Fibroblast of lung (primary cell): Measurements from ENCODE around the gene METAP2. TPM values are rescaled to one million over a fixed set of nuclear protein-coding genes. Genes with fewer than 3 reads are reported as not detected.
"Not testable (repeated sequence)": the region's sequence is repeated elsewhere in the genome, so short reads cannot be mapped to it uniquely, and the experiment has no call there.

Experiments used
- DNase-seq, 2 donors: peaks; one replicate each; pipeline versions ENCODE4 v3.0.0 to v3.0.0-alpha.2; 2010; ENCODE audit warnings: low read depth in 2 of 2
- H2AFZ ChIP-seq: 2 replicates; pipeline ENCODE4 v1.5.1; 2012; ENCODE audit warnings: low read length, control low read depth, inconsistent platforms
- H3K27ac ChIP-seq: 2 replicates; pipeline ENCODE4 v1.5.1; 2011; ENCODE audit warnings: low read length, control low read depth; ENCODE audit not compliant: insufficient read depth
- H3K27me3 ChIP-seq: 2 replicates; pipeline ENCODE4 v1.5.1; 2011; ENCODE audit warnings: mild to moderate bottlenecking, low read length; ENCODE audit not compliant: control insufficient read depth, insufficient read depth
- H3K36me3 ChIP-seq: 2 replicates; pipeline ENCODE4 v1.5.1; 2011; ENCODE audit warnings: low read length; ENCODE audit not compliant: control insufficient read depth, insufficient read depth
- H3K4me1 ChIP-seq: 2 replicates; pipeline ENCODE4 v1.5.1; 2011; ENCODE audit warnings: low read length; ENCODE audit not compliant: control insufficient read depth, insufficient read depth; ENCODE audit errors: extremely low read depth
- H3K4me2 ChIP-seq: 2 replicates; pipeline ENCODE4 v1.5.1; 2011; ENCODE audit warnings: low read length, control low read depth; ENCODE audit not compliant: insufficient read depth; ENCODE audit errors: extremely low read depth
- H3K4me3 ChIP-seq, 4 experiments: fragments of 200-600 bp in 1 of 4; sonication (generic) in 1 of 4; replicated peaks in 1 of 4; 2 replicates each; pipeline ENCODE4 v1.5.1; 2011 to 2016; ENCODE audit warnings: low read length in 4 of 4, low read depth in 3 of 4, mild to moderate bottlenecking in 3 of 4, control low read depth in 2 of 4, inconsistent platforms in 1 of 4, mixed read lengths in 1 of 4; ENCODE audit not compliant: insufficient read depth in 1 of 4; ENCODE audit errors: control extremely low read depth in 1 of 4
- H3K79me2 ChIP-seq: 2 replicates; pipeline ENCODE4 v1.5.1; 2012; ENCODE audit warnings: mild to moderate bottlenecking, low read length, inconsistent platforms; ENCODE audit not compliant: control insufficient read depth, insufficient read depth
- H3K9ac ChIP-seq: 2 replicates; pipeline ENCODE4 v1.5.1; 2011; ENCODE audit warnings: mild to moderate bottlenecking, low read length, control low read depth; ENCODE audit not compliant: insufficient read depth
- H3K9me3 ChIP-seq: 2 replicates; pipeline ENCODE4 v1.5.1; 2012; ENCODE audit warnings: low read depth, low read length; ENCODE audit not compliant: control insufficient read depth, insufficient read depth
- H4K20me1 ChIP-seq: 2 replicates; pipeline ENCODE4 v1.5.1; 2011; ENCODE audit warnings: low read length; ENCODE audit not compliant: control insufficient read depth, insufficient read depth; ENCODE audit errors: extremely low read depth
- CTCF ChIP-seq, 2 donors: IDR thresholded peaks in 1 of 2; conservative IDR thresholded peaks in 1 of 2; 1 replicate in 1 of 2; 2 replicates in 1 of 2; pipeline ENCODE4 v1.5.1; 2011 to 2012; ENCODE audit warnings: low read length in 2 of 2, control low read depth in 1 of 2, inconsistent platforms in 1 of 2, low read depth in 1 of 2, mild to moderate bottlenecking in 1 of 2
- EZH2 ChIP-seq: IDR thresholded peaks from 2 replicates; pipeline ENCODE4 v1.5.1; 2012; ENCODE audit warnings: low read length, control low read depth, mild to moderate bottlenecking; ENCODE audit errors: missing control alignments
- polyA plus RNA-seq, 2 donors: library from polyadenylated mRNA; depleted of rRNA in 1 of 2; stranded (reverse) in 1 of 2; unstranded in 1 of 2; fragments of >200 nt; gene quantifications; 2 replicates each; pipeline ENCODE4 v1.2.1, GENCODE V29; 2011 to 2012; ENCODE audit warnings: missing spikeins in 1 of 2
- total RNA-seq: library from RNA; depleted of rRNA; stranded (reverse); fragments of >200 nt; gene quantifications from 2 replicates; pipeline ENCODE4 v1.2.1, GENCODE V29; 2014

The METAP2 gene
- total and polyA plus RNA-seq, 2 donors (not counting 1 experiment from before 2014, with no cell fraction given): 78.9 to 113 TPM

DNA sequence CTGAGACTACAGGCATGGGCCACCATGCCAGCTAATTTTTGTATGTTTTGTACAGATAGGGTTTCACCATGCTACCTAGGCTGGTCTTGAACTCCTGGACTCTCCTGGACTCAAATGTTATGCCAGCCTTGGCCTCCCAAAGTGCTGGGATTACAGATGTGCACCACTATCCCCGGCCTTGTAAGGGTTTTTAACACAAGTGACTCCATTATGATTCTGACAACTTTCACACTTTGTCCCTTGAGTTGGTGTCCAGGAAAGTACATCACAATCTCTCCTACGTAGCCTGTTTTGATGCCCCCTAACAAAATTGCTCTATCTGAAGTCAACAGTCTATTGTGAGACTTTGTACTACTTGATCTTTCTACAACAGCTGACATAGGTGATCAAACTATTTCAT lies 11.4 kb upstream of the METAP2 start:
- Histone ChIP-seq H3K4me3 (no peak overlapping the region), H3K4me1 (no peaks in the 10 kb centered on the region), H3K36me3 (no peaks in the 10 kb centered on the region), H3K4me2 (no peak overlapping the region), H2AFZ (no peak overlapping the region), H4K20me1 (no peaks in the 10 kb centered on the region), H3K27ac (no peak overlapping the region), H3K27me3 (no peaks in the 10 kb centered on the region), H3K9ac (no peak overlapping the region), H3K79me2 (no peaks in the 10 kb centered on the region), H3K9me3 (no peaks in the 10 kb centered on the region)
- no peak for TF ChIP-seq CTCF (conservative IDR thresholded peaks at IDR 0.05 in 1 of 2, IDR thresholded peaks at IDR 0.05 in 1 of 2; ENCODE audit: low read depth in 1 of 2, low read length in 2 of 2)
- no peak for TF ChIP-seq EZH2
- DNase-seq: no peak

DNA sequence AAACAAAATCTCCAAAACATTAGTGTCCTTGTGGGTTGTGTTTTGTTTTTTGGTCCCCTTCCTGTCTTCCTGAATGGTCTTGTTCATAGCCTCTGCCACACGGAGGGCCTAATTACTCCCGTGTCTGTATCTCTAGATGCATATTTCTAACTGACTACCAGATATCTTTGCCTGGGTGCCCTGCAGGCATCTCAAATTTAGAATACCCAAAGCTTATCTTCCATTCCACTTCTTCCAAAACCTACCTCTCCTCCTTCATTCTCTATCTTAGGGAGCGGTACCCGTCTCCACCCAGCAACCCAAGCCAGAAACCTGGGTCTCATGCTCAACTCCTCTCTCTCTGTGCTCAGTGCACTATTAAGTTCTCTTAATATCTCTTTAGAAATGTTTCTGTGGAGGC lies 10.9 kb upstream of the METAP2 start:
- TF ChIP-seq EZH2 (no peak), CTCF (conservative IDR thresholded peaks at IDR 0.05 in 1 of 2, IDR thresholded peaks at IDR 0.05 in 1 of 2; ENCODE audit: low read depth in 1 of 2, low read length in 2 of 2) (no peak)
- Histone ChIP-seq H3K9ac (no peak overlapping the region), H2AFZ (no peak overlapping the region), H3K79me2 (no peaks in the 10 kb centered on the region), H4K20me1 (no peaks in the 10 kb centered on the region), H3K27me3 (no peaks in the 10 kb centered on the region), H3K4me1 (no peaks in the 10 kb centered on the region), H3K27ac (no peak overlapping the region), H3K4me2 (no peak overlapping the region), H3K9me3 (no peaks in the 10 kb centered on the region), H3K4me3 (no peak overlapping the region), H3K36me3 (no peaks in the 10 kb centered on the region)
- DNase-seq: no peak

GRCh38 chr12:95463776-95464175 lies 10.2 kb upstream of the METAP2 start:
- not testable (repeated sequence) for H4K20me1 ChIP-seq, H3K9ac ChIP-seq, DNase-seq, H3K27me3 ChIP-seq, H3K9me3 ChIP-seq, H3K4me2 ChIP-seq, H2AFZ ChIP-seq, H3K27ac ChIP-seq, H3K36me3 ChIP-seq, H3K4me1 ChIP-seq, H3K4me3 ChIP-seq, H3K79me2 ChIP-seq

- H3K4me1 ChIP-seq: no peaks in the 10 kb centered on the region
- H2AFZ ChIP-seq: no peak overlapping the region
- H3K27me3 ChIP-seq: peaks cover 5% of the 10 kb centered on the region
- no peak overlapping the region for H3K4me3 ChIP-seq
- H4K20me1 ChIP-seq: no peaks in the 10 kb centered on the region
- no peaks in the 10 kb centered on the region for H3K36me3 ChIP-seq
- H3K79me2 ChIP-seq: no peaks in the 10 kb centered on the region
- no peak overlapping the region for H3K4me2 ChIP-seq
- H3K27ac ChIP-seq: no peak overlapping the region
- TF ChIP-seq EZH2 (no peak), CTCF (conservative IDR thresholded peaks at IDR 0.05 in 1 of 2, IDR thresholded peaks at IDR 0.05 in 1 of 2; ENCODE audit: low read depth in 1 of 2, low read length in 2 of 2) (no peak)
- H3K9me3 ChIP-seq: no peaks in the 10 kb centered on the region
- DNase-seq: no peak
- H3K9ac ChIP-seq: no peak overlapping the region
Measured at GRCh38 chr12:95465275-95465674, 8.7 kb upstream of the METAP2 start.
